ENCODE data around the gene TMEM63C. TPM values are rescaled to one million over a fixed set of nuclear protein-coding genes. Genes with fewer than 3 reads are reported as not detected.

TMEM63C gene
- 0.17 and 1.9 TPM in 2 replicates for total RNA-seq

- DNase-seq (ENCODE audit: low read depth): peak; percentile 57
Observed at GRCh38 chr14:77181603-77182437, at the start of gene TMEM63C. Gene TMEM63C (plus strand): TSS chr14:77181798. CDS start chr14:77218814, 37,016 bp downstream.

- no peak for DNase-seq (ENCODE audit: low read depth)
Observed at GRCh38 chr14:77131871-77132486, 49.6 kb upstream of the TMEM63C start.

- DNase-seq (ENCODE audit: low read depth): peak; percentile 57
Observed at GRCh38 chr14:77133720-77134338, 47.8 kb upstream of the TMEM63C start.

- no peak for DNase-seq (ENCODE audit: low read depth)
Observed at GRCh38 chr14:77139022-77139421, 42.6 kb upstream of the TMEM63C start.

- DNase-seq (ENCODE audit: low read depth): no peak
Observed at GRCh38 chr14:77139540-77140358, 41.8 kb upstream of the TMEM63C start.

- no peak for DNase-seq (ENCODE audit: low read depth)
Observed at GRCh38 chr14:77140359-77141213, 41.0 kb upstream of the TMEM63C start.

GRCh38 chr14:77141214-77142004 lies 40.2 kb upstream of the TMEM63C start, which contains the start of gene ZDHHC22:
Gene ZDHHC22 (minus strand): TSS chr14:77141791. CDS start chr14:77139738, 2,053 bp downstream.
- no peak for DNase-seq (ENCODE audit: low read depth)

GRCh38 chr14:77142005-77142800 lies 39.4 kb upstream of the TMEM63C start:
- DNase-seq (ENCODE audit: low read depth): no peak

GRCh38 chr14:77143071-77143470 lies 38.5 kb upstream of the TMEM63C start:
- DNase-seq (ENCODE audit: low read depth): no peak

- no peak for DNase-seq (ENCODE audit: low read depth)
Observed at GRCh38 chr14:77144412-77145115, 37.0 kb upstream of the TMEM63C start.

- no peak for DNase-seq (ENCODE audit: low read depth)
Observed at GRCh38 chr14:77145975-77146740, 35.4 kb upstream of the TMEM63C start.

- no peak for DNase-seq (ENCODE audit: low read depth)
Observed at GRCh38 chr14:77148510-77149231, 32.9 kb upstream of the TMEM63C start.

- DNase-seq (ENCODE audit: low read depth): no peak
Observed at GRCh38 chr14:77151245-77151644, 30.4 kb upstream of the TMEM63C start.

- peak; percentile 29 for DNase-seq (ENCODE audit: low read depth)
Observed at GRCh38 chr14:77151918-77152588, 29.5 kb upstream of the TMEM63C start.

- no peak for DNase-seq (ENCODE audit: low read depth)
Observed at GRCh38 chr14:77153802-77154201, 27.8 kb upstream of the TMEM63C start.

GRCh38 chr14:77154421-77154820 lies 27.2 kb upstream of the TMEM63C start:
- no peak for DNase-seq (ENCODE audit: low read depth)
